ENCODE measurements around the gene TRIM7.
A peak's percentile ranks its signal among the peaks of the same experiment; 100 is the strongest.

TRIM7 gene

GRCh38 chr5:181164076-181164952 is 40.7 kb downstream of the TRIM7 start:
- no peak overlapping the region for H3K27ac ChIP-seq
- TF ChIP-seq, protein P1, sequence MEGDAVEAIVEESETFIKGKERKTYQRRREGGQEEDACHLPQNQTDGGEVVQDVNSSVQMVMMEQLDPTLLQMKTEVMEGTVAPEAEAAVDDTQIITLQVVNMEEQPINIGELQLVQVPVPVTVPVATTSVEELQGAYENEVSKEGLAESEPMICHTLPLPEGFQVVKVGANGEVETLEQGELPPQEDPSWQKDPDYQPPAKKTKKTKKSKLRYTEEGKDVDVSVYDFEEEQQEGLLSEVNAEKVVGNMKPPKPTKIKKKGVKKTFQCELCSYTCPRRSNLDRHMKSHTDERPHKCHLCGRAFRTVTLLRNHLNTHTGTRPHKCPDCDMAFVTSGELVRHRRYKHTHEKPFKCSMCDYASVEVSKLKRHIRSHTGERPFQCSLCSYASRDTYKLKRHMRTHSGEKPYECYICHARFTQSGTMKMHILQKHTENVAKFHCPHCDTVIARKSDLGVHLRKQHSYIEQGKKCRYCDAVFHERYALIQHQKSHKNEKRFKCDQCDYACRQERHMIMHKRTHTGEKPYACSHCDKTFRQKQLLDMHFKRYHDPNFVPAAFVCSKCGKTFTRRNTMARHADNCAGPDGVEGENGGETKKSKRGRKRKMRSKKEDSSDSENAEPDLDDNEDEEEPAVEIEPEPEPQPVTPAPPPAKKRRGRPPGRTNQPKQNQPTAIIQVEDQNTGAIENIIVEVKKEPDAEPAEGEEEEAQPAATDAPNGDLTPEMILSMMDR (IDR thresholded peaks at IDR 0.05) = no peak
- TF ChIP-seq ZFX (IDR thresholded peaks at IDR 0.05; ENCODE audit: borderline replicate concordance) = no peak

DNA sequence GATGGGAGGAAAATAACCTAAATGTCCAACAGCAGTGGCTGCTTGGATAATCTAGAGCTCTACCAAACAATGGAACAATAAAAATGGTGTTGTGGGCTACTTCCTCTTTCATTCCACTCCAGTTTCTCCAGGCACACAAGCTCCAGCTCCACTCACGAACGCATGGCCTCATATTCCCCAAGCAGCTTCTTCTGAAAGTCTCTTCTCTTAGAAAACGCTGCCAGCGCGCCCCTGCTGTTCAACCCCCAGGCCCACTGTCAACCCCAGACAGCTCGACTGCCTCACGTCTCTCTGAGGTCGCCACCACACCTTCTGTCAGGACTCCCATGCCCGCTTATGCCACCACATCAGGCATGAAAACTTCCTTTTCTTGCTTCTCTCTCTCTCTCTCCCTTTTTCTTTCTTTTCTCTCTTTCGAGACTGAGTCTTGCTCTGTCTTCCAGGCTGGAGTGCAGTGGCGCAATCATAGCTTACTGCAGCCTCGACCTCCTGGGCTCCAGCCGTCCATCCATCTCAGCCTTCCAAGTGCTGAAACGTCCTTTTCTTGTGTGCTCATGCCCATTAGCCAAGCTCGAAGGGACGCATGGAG is 41.4 kb downstream of the TRIM7 start:
- TF ChIP-seq ZFX (IDR thresholded peaks at IDR 0.05; ENCODE audit: borderline replicate concordance) = no peak
- TF ChIP-seq, protein P1 (IDR thresholded peaks at IDR 0.05) = no peak
- H3K27ac ChIP-seq = no peak overlapping the region

GRCh38 chr5:181161534-181162175 is 43.3 kb downstream of the TRIM7 start:
- peak overlapping the region; percentile 61 for H3K27ac ChIP-seq
- no peak for TF ChIP-seq ZFX (IDR thresholded peaks at IDR 0.05; ENCODE audit: borderline replicate concordance)
- TF ChIP-seq, protein P1 (IDR thresholded peaks at IDR 0.05) = no peak

- peak overlapping the region; percentile 61 for H3K27ac ChIP-seq
These were observed 44.1 kb downstream of the TRIM7 start for GRCh38 chr5:181160755-181161533.

GRCh38 chr5:181160152-181160754 is 44.7 kb downstream of the TRIM7 start:
- no peak for TF ChIP-seq ZFX (IDR thresholded peaks at IDR 0.05; ENCODE audit: borderline replicate concordance)
- TF ChIP-seq, protein P1 (IDR thresholded peaks at IDR 0.05) = no peak
- H3K27ac ChIP-seq = peak overlapping the region; percentile 69

DNA sequence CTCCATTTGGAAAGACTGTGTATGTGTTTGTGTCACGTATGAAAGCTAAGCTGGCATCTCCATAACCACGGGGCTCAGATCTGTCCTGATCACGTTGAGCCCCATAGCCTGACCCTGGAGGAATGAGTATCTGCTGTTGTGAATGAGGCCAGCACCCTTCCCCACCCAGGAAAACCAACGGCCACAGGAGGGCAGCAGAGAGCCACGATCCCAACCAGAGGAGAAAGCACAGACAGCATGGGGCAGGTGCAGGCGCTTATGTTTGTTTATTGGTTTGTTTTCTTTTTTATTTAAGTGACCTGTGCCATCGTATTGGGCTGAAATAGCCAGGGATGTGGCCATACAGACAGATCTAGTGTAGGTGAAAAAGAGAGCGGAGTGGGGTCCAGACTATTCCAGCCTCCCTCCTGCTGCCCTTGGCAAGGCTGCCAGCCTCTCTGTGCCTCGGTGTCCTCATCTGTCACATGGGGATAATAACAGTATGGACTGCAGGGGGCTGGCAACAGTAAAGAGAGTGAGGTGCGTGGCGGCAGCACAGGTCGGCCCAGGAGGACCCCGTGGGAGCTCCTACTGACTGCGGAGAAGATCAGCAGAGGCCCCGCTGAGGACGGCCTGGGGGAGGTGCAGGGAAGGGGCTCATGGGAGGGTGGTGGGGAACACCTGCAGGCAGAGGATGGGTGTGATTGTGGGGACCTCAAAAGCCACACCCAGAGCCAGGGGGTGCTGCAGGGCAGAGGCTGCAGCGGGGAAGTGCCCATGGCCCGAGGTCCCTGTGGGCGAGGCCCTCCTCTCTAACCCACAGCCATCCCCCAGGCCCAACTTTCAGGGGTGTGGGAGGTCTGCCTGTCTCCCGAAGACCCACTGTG is 45.5 kb downstream of the TRIM7 start:
- peak overlapping the region; percentile 69 for H3K27ac ChIP-seq
- no peak for TF ChIP-seq ZFX (IDR thresholded peaks at IDR 0.05; ENCODE audit: borderline replicate concordance)
- TF ChIP-seq, protein P1 (IDR thresholded peaks at IDR 0.05) = peak; percentile 96
